ENCODE data around the gene GORAB. TPM values are rescaled to one million over a fixed set of nuclear protein-coding genes. Genes with fewer than 3 reads are reported as not detected.

The GORAB gene
- total RNA-seq, 1 donor from 2014 or later, result 13.9 TPM

- Histone ChIP-seq H3K4me1 (no peaks in the 10 kb centered on the region), H3K27ac (no peak overlapping the region), H3K9me3 (no peaks in the 10 kb centered on the region), H3K4me3 (no peak overlapping the region), H3K27me3 (no peaks in the 10 kb centered on the region), H3K36me3 (no peaks in the 10 kb centered on the region)
- DNase-seq, result no peak
- TF ChIP-seq CTCF (IDR thresholded peaks at IDR 0.05), result no peak
- intact Hi-C loops (cut with DNase I), result no loop called here
- ATAC-seq, result no peak
Observed at GRCh38 chr1:170599033-170599432, 67.1 kb downstream of the GORAB start.

GRCh38 chr1:170601866-170602265, 69.9 kb downstream of the GORAB start:
- H3K4me1 ChIP-seq, result no peaks in the 10 kb centered on the region
- intact Hi-C loops (cut with DNase I), result no loop called here
- no peak for TF ChIP-seq CTCF (IDR thresholded peaks at IDR 0.05)
- H3K9me3 ChIP-seq, result no peaks in the 10 kb centered on the region
- H3K27me3 ChIP-seq, result no peaks in the 10 kb centered on the region
- H3K4me3 ChIP-seq, result no peak overlapping the region
- H3K36me3 ChIP-seq, result no peaks in the 10 kb centered on the region
- no peak for ATAC-seq
- DNase-seq, result no peak
- no peak overlapping the region for H3K27ac ChIP-seq

Other genes with a start within 250 kb of the GORAB start
- gene PRRX1, start 132.0 kb downstream of the GORAB start, total RNA-seq, result 25.9 TPM